ENCODE results near the gene P2RX6.
"Not testable (repeated sequence)": the region's sequence is repeated elsewhere in the genome, so short reads cannot be mapped to it uniquely, and the experiment has no call there.

The P2RX6 gene

DNA sequence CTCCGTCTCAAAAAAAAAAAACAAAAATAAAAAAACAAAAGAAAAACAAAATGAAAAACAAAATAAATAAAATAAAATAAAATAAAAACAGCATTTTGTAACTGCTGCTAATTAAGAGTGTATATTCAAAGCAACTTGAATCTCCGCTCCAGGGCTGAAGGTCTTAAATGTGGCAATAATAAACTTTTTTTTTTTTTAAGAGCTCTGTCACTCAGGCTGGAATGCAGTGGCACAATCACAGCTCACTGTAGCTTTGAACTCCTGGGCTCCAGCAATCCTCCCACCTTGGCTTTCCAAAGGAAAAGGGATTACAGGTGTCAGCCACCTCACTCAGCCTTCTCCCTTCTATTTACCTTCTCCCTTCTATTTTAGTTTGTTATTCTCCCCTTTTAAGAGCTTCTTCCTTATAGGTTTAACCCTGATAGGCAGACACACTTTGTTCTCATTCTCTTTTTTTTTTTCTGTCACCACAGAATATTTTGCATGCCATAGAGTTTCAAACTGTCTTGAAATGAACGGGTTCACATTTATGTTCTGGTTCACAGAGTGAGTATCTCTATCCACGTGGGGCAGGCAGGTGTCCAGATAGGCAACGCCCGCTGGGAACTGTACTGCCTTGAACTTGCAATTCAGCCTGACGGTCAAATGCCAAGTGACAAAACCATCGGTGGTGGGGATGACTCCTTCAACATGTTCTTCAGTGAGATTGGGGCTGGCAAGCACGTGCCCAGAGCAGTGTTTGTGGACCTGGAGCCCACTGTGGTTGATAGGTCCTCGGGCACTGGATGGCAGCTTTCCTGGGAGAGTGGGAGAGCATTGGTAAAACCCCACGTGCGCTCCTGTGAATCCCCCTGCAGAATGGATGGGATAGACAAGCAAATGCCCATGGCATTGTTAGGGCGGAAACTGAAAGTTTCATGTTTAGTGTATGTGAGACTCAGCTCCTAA, 50.2 kb downstream of the P2RX6 start:
- no peak overlapping the region for H3K27ac Mint-ChIP-seq
- H3K4me1 Mint-ChIP-seq, result no peaks in the 10 kb centered on the region
- no peaks in the 10 kb centered on the region for H3K36me3 Mint-ChIP-seq
- no peak overlapping the region for H3K4me3 Mint-ChIP-seq
- H3K27me3 Mint-ChIP-seq, result no peaks in the 10 kb centered on the region
- H3K9me3 Mint-ChIP-seq, result no peaks in the 10 kb centered on the region

DNA sequence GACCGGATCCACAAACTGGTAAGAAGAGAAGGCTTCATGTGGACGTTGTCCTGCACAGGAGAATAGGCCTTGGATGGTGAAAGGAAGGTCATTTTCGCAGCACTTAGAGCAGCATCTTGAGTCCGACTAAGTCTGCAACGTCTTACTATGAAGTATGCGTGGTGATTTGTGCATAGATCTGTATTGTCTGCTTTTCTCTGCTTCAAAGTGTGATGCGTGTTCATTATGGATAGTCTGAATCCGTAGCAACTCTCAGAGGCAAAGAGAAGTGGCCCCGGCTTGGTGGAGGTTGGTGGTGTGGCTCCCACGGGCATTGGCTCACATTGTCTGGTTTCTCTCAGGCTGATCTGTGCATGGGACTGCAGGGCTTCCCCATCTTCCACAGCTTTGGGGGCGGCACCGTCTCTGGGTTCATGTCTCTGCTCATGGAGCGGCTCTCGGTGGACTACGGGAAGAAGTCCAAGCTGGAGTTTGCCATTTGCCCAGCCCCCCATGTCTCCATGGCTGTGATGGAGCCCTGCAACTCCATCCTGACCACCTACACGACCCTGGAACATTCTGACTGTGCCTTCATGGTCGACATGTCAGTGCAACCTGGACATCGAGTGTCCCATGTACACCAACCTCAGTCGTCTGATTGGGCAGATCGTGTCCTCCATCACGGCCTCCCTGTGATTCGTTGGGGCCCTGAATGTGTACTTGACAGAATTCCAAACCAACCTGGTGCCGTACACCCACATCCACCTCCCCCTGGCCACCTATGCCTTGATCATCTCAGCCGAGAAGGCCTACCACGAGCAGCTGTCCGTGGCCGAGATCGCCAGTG, 52.3 kb downstream of the P2RX6 start:
- Mint-ChIP-seq H3K4me3 (no peak overlapping the region), H3K9me3 (no peaks in the 10 kb centered on the region), H3K36me3 (no peaks in the 10 kb centered on the region), H3K27ac (no peak overlapping the region), H3K4me1 (no peaks in the 10 kb centered on the region), H3K27me3 (no peaks in the 10 kb centered on the region)

DNA sequence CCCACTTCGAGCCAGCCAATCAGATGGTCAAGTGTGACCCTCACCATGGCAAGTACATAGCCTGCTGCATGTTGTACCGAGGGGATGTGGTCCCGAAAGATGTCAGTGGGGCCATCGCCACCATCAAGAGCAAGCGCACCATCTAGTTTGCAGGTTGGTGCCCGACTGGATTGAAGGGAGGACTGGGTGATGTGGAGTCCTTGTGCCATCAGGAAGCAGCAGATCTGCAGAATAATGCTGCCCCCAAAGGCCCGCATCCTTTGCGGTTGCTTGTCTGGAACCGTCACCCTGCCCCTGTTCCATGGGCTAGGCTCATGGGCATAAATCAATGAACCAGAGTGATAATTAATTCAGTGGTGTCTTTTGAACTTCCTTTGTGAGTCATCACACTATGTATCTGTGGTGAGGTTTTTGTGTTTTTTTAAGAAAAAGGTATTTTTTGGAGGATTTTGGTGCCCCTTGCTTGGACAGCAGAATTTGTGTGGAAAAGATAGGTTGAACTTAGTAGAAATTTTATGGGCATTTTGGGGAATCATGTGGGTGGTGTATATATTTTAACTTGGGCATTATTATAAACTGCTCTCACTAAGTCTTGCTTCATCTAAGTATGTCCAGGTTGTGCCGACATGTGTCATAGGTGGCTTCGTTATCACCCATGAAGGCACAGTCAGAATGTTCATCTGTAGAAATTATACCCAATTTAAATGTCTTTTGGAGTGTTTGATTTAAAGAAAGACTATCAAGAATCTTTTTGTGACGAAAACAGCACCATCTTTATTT, 53.1 kb downstream of the P2RX6 start:
- Mint-ChIP-seq H3K4me1 (no peaks in the 10 kb centered on the region), H3K9me3 (no peaks in the 10 kb centered on the region), H3K4me3 (no peak overlapping the region), H3K36me3 (no peaks in the 10 kb centered on the region), H3K27me3 (no peaks in the 10 kb centered on the region), H3K27ac (peak overlapping the region; percentile 59)

DNA sequence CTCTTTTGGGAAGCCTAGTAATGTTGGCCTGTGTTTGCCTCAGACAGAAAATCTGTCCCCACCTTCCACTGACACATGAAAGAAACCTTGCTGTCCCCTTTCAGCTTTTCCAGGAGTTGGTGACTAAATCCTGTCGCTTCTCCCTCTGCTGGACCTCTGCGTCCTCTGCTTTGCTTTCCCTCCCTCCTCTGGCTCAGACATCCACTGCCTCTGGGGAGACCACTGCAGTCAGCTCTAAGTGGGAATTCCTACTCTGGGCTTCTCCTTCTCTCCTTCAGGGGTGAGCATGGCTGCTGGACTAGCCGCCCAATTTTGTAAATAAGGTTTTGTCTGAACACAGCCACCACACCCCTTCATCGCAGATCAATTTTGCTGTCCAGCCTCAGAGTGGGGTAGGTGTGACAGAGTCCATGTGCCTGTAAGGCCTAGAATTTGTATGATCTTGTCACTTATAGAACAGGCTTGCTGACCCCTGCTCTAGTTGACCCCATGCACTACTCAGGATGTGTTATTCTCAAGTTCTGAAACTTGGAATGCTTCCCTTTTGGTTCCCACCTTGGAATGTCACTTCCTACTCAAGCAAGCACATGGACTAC, 53.8 kb downstream of the P2RX6 start:
- no peaks in the 10 kb centered on the region for H3K36me3 Mint-ChIP-seq
- no peaks in the 10 kb centered on the region for H3K9me3 Mint-ChIP-seq
- no peak overlapping the region for H3K27ac Mint-ChIP-seq
- no peaks in the 10 kb centered on the region for H3K27me3 Mint-ChIP-seq
- no peak overlapping the region for H3K4me3 Mint-ChIP-seq
- H3K4me1 Mint-ChIP-seq, result no peaks in the 10 kb centered on the region

DNA sequence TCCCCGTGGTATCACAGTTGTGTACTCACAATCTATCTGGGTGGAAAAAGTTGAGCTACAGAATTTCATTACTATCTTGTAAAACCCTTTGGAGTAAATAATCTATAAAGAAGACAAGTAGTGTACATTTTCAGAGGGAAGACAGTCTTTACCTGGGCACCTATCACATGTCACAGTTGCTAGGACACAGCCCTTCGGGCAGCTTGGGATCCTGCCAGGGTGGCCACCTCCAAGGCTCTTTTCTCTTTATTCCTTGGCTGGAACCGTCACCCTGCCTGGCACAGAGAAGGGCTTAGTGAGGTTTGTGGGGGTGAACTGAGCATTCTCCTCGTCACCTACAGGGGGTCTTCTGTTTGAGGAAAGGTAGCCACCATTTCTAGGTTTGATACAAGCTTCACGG, 54.4 kb downstream of the P2RX6 start:
- H3K27ac Mint-ChIP-seq, result no peak overlapping the region
- no peak overlapping the region for H3K4me3 Mint-ChIP-seq
- no peaks in the 10 kb centered on the region for H3K4me1 Mint-ChIP-seq
- no peaks in the 10 kb centered on the region for H3K36me3 Mint-ChIP-seq
- no peaks in the 10 kb centered on the region for H3K9me3 Mint-ChIP-seq
- no peaks in the 10 kb centered on the region for H3K27me3 Mint-ChIP-seq

DNA sequence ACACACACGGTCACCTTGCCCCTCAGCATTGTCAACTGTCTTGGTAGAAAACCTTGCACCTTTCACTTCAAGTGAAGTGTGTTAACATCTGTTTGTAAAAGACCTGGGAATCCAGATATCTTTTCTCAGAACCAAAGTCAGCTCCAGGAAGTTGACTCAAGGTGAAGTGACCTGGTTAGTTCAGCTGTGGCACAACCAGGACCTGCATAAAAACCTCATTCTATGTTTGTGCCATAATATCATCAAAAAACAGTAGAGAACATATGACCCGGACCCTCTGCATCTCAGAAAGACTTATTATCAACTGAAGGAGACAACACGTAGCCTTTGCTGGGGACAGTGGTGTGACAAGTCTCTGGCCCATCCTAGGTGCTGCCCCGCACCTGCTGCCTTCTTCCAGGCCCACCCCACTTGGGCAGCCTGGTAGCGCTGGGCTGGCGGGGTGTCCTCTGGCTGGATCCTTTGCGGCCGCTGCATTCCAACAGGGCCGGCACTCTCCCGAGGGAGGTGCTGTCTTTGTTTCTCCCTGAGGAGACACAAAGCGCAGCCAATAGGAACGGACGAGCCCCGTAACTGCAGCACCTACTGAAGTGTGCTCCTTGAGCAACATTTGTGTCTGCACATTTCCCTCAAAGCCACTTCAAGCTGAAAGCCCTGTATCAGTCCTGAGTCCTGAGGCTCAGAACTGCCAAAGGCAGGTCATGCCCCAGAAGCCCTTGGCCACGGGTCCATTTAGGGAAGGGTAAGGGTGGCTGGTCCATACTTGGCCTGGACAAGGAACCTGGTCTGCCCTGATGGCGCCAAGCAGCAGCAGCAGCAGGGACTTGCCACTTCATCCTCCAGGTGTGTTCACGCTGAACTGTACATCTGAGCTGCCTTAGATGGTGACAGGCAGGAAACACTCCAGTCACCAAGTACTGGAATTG, 56.0 kb downstream of the P2RX6 start:
- Mint-ChIP-seq H3K4me1 (no peaks in the 10 kb centered on the region), H3K27ac (no peak overlapping the region), H3K4me3 (no peak overlapping the region), H3K36me3 (no peaks in the 10 kb centered on the region), H3K9me3 (no peaks in the 10 kb centered on the region), H3K27me3 (no peaks in the 10 kb centered on the region)

DNA sequence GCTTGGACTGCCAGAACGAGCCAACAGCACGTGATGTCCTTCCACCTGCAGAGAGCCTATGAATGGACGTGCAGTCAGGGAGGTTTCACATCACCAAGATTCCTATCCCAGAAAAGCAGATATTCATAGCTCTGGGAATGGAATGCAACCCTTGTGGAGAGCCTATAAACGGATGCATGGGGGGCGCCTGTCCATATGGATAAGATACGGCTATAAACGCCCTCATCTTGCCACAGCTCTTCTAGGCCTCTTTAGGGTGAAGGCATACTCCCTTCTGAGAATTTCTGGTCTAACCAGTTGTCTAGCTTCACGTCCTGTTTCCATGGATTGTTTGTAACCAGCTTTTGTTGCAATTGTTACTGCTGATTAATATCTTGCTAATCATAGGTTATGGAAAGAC, 56.8 kb downstream of the P2RX6 start:
- not testable (repeated sequence) for H3K27me3 Mint-ChIP-seq, H3K4me1 Mint-ChIP-seq, H3K36me3 Mint-ChIP-seq, H3K4me3 Mint-ChIP-seq, H3K9me3 Mint-ChIP-seq, H3K27ac Mint-ChIP-seq

DNA sequence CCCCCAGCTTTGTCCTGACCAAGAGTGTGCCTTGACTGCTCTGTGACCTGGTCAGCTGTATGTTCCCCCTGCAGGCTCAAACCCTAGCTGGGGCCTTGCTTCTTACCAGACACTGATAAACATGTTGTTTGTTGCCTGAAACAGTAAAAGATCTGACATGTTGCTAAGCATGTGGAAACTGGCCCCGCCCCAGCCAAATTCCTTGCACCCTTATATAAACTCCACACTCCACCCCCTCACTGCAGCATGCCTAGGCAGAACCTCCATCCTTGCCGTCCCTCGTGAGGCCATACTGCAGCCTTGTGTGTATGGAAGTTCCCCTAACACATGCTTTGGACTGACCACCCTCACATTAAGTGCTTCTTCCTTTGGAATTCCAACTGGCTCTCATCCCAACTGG, 58.1 kb downstream of the P2RX6 start:
- Mint-ChIP-seq H3K27me3 (no peaks in the 10 kb centered on the region), H3K4me3 (no peak overlapping the region), H3K27ac (no peak overlapping the region), H3K36me3 (no peaks in the 10 kb centered on the region), H3K4me1 (no peaks in the 10 kb centered on the region), H3K9me3 (no peaks in the 10 kb centered on the region)

DNA sequence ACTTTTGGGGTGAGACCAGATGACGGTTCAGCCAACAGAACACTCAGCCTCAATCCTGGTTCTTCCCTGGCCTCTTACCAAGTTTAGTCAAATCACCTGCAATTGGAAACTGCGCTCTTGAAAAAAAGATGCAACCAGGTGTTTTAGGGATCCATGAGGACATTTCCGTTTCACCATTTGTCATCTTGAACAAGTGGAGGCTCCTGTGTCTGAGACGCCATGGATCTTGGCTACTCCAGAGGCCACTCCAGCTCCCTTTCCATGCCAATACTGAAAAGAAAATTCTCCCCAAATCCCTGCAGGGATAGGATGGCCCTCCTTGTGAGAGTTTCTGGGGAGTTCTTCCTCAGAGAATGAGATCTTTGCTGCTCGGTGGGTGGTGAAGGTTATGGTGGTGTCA, 58.5 kb downstream of the P2RX6 start:
- no peaks in the 10 kb centered on the region for H3K27me3 Mint-ChIP-seq
- H3K36me3 Mint-ChIP-seq, result no peaks in the 10 kb centered on the region
- no peaks in the 10 kb centered on the region for H3K9me3 Mint-ChIP-seq
- no peak overlapping the region for H3K4me3 Mint-ChIP-seq
- H3K27ac Mint-ChIP-seq, result no peak overlapping the region
- H3K4me1 Mint-ChIP-seq, result no peaks in the 10 kb centered on the region

DNA sequence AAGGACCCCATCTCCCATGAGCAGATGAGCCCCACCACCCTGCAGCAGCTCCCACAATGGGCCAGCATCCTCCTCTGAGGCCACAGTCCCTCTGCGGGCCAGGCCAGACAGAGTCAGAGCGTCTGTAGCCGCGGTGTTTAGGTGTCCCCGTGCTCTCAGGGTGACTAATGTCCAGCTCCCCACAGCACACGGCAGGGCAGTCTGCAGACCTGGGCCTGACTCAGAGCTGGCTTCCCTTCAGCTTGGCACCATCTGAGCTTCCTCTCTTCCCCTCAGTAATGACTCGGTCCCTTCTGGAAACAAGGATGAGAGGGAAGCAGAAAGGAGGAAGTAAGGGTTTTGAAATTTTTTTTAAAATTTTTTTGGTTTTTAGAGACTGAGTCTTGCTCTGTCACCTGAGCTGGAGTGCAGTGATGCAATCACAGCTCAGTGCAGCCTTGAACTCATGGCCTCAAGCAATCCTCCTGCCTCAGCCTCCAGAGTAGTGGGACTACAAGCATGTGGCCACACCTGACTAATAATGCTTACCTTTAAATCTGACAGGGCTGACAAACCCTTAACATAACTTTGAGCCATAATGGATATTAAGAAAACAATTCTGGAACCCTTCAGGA, 59.2 kb downstream of the P2RX6 start:
- no peak overlapping the region for H3K27ac Mint-ChIP-seq

DNA sequence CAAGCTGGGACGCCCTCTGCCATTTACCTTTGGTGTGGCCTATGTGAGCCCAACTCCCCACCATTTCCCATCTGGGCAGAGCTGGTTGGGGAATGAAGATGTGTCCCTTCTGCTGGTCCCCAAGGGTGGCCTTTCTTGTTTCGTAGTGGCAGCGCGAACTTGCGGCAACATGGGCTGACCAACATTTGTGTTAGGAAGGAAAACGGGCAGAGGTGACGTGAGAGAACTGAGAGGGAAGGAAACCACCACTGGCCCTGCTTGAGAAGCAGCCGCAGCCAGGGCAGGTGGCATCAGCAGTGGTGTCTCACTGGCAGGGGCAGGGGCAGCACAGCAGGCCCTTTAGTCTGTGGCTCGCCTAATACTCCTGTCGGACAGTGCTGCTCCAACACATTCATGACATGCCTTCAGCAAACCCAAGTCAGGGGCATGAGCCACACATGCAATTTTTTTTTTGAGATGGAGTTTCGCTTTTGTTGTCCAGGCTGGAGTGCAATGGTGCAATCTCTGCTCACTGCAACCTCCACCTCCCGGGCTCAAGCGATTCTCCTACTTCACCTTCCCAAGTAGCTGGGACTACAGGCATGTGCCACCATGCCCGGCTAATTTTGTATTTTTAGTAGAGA, 60.7 kb downstream of the P2RX6 start:
- no peaks in the 10 kb centered on the region for H3K36me3 Mint-ChIP-seq
- H3K27me3 Mint-ChIP-seq, result no peaks in the 10 kb centered on the region
- H3K9me3 Mint-ChIP-seq, result no peaks in the 10 kb centered on the region
- no peak overlapping the region for H3K27ac Mint-ChIP-seq
- H3K4me1 Mint-ChIP-seq, result no peaks in the 10 kb centered on the region
- H3K4me3 Mint-ChIP-seq, result no peak overlapping the region

More for the DNA sequence above, 59.2 kb downstream of the P2RX6 start:
- H3K4me1 Mint-ChIP-seq, result no peaks in the 10 kb centered on the region
- no peaks in the 10 kb centered on the region for H3K9me3 Mint-ChIP-seq
- no peak overlapping the region for H3K4me3 Mint-ChIP-seq
- no peaks in the 10 kb centered on the region for H3K36me3 Mint-ChIP-seq
- no peaks in the 10 kb centered on the region for H3K27me3 Mint-ChIP-seq

DNA sequence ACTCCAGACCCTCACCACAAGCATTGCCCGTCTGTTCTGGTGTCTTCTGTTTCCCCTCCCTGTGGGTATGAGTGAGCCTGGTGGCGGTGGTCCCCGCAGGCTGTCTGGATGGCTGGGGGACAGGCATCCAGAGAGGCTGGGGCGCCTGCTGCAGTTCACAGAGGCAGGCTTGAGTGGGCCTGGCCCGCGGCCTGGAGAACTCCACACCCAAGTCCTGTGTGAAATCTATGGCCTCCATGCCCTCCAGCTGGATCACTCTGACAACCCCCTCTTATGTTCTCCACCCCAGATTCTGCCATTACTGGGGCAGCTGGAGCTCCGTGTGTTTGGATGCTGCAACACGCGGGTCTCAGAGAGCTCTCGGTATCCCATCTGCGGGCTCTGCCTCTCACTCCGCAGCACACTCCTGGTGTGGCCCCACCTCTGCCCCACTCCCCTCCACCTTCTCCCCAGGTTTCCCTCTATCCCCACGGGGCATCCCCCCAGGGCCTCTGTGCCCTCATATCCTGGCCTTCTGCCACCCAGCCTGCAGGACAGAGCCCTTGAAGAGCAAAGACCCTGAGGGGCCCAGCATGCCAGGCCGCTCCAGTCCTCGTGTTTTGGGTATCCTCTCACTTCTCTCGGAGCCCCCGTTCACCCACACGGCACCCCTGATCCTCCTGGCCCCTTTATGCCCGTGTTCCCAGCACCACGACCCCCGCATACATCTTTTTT, 62.1 kb downstream of the P2RX6 start:
- H3K9me3 Mint-ChIP-seq, result no peaks in the 10 kb centered on the region
- no peaks in the 10 kb centered on the region for H3K27me3 Mint-ChIP-seq
- H3K4me3 Mint-ChIP-seq, result no peak overlapping the region
- H3K36me3 Mint-ChIP-seq, result no peaks in the 10 kb centered on the region
- H3K4me1 Mint-ChIP-seq, result no peaks in the 10 kb centered on the region
- H3K27ac Mint-ChIP-seq, result no peak overlapping the region

All from activated naive CD4-positive, alpha-beta T cell treated with anti-CD3 and anti-CD28 coated beads, Interleukin-2, amount 50 U/mL, for 24 hours (primary cell).